Activated CD4-positive, CD25-positive, alpha-beta regulatory T cell treated with anti-CD3 and anti-CD28 coated beads, Interleukin-2, amount 50 U/mL, for 16 hours (primary cell): ENCODE data around the gene QPRT.
"Not testable (repeated sequence)": the region's sequence is repeated elsewhere in the genome, so short reads cannot be mapped to it uniquely, and the experiment has no call there.

Source experiments
- DNase-seq: peaks from one replicate; pipeline ENCODE4 v3.0.0-alpha.2; 2020; ENCODE audit warnings: low read depth, low spot score

QPRT gene

DNA sequence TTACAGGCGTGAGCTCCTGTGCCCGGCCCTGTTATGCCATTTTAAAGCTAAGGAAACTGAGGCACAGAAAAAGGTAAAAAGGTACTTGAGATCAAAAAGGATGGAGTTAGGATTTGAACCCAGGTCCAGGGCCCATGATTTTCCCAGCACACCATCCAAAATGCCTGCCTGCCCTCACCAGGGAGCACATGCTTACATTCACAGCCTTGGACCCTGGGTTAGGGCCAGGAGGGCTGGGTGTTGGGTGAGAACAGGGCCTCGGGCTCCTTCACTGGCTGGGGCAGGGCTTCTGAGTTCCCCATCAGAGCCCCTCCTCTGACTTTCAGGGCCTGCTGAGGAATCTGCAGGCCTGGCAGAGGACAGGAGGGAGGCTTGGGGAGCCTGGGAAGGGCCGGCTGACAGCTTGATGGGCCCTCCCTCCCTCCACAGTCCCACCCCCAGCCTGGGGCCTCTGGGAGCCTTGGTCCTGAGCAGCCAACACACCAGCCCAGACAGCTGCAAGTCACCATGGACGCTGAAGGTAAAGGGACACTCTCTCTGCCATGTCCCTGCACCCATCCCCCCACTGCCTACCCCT lies at the start of gene QPRT:
Gene QPRT, plus strand, starts transcription at position 490 of the 577 bp plus-strand sequence. Its CDS starts 18 bp downstream, at position 508.
- no peak for DNase-seq

- not testable (repeated sequence) for DNase-seq
These were observed 49.7 kb upstream of the QPRT start for GRCh38 chr16:29629318-29629717.

DNA sequence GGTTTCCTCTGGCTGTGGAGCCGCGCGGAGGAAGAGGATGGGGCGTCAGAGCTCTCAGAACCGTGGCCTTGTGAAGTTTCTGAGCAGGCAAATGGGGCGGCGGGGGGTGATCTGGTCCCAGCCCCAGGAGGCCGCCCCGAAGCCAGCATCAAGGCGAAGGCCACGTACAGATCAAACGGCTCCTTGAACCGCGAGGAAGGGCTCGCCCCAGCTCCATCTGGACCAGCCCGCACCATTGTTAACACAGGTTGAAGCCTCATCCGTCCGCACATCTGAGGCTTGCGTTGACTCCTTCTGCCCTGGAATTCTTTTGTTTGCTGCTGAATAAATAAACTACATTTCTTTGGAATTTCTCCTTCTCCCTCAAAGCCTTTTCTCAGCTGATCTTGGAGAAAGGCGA lies 47.3 kb upstream of the QPRT start:
- DNase-seq, result not testable (repeated sequence)

- DNase-seq, result not testable (repeated sequence)
These were observed 43.1 kb upstream of the QPRT start for GRCh38 chr16:29635902-29636301.

DNA sequence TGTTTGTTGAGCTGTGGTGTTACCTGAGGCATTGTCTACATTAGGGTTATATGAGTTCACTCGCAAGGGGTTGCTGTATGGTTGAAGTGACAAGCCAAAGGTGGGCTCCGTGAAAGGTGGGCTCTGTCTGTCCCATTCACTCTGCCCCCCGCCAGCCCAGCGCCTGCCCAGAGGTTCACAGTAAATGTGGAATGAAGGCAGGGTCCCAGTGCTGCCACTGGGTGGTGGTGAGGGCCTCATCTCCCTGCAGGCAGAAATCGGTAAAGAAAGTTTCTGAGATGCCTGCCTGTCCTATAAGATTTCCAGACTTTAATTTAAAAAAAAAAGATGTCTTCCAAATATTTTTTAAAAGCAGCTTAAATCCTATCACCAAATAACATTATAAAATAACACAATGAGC lies 42.6 kb upstream of the QPRT start:
- not testable (repeated sequence) for DNase-seq

GRCh38 chr16:29638751-29639150 lies 40.2 kb upstream of the QPRT start:
- DNase-seq, result not testable (repeated sequence)

DNA sequence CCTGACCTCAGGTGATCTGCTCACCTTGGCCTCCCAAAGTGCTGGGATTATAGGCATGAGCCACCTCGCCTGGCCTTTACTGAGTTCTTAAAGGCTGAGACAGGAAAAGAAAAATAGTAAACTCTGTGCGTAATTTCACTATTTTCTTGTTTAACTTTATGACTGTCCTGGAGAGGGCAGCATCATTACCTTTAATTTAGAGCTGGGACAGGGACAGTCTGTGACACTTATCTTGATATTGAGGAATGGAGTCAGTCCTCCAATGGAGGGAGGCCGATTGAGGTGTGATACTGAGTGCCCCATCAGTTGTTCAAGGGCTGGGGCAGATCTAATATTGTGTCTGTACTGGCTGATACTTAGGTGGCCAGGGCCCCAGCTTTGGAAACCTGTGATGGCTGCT lies 37.4 kb upstream of the QPRT start:
- no peak for DNase-seq

GRCh38 chr16:29643596-29643995 lies 35.4 kb upstream of the QPRT start:
- no peak for DNase-seq

DNA sequence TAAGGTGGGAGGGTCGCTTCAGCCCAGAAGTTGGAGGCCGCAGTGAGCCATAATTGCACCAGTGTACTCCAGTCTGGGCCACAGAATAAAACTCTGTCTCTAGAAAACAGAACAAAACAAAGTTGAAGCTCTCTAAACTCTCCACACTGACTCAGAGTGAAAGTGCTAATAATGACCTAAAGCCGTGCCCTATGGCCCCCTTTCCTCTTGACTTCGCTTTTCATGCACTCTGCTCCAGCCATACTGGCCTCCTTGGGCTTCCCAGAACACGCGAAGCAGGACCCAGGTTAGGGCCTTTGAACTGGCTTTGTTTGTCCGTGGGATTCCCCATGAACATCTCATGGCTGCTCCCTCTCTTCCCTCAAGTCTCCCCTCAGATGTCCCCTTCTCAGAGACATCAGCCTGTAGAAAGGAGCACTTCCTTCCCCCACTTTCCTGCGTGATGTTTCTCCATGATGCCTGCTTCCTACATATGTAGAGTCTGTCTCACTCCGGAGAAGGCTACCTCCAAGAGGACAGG lies 34.6 kb upstream of the QPRT start:
- DNase-seq, result no peak

DNA sequence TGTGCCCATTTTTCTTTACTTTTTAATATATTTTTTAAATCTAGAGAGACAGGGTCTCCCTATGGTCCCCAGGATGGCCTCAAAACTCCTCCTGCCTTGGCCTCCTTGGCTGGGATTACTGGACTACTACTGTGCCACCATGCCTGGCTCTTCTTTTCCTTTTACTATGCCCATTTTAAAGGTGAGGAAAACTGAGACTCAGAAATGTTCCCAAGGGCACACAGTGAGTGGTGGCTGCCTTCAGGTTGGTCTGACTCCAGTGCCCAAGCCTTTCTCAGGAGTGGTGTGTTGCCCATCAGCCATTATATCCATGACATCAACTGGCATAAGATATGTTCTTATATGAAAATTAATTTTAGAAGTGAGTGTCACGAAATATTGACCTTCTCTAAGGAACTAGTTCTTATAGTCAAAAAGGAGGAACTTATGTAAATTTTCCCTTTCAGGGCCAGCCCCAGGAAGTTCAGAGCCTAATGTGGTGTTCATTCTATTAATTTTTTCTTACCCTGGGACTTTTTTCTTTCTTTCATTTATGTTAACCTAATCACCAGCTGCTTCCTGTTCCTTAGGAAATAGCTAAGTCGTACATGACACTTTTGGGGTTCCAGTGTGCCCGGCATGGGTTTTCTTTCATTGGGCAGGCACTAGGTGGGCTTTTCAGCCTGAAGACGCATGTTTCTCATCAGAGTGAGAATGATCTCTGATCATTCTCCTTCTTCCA lies 33.8 kb upstream of the QPRT start:
- DNase-seq, result no peak

DNA sequence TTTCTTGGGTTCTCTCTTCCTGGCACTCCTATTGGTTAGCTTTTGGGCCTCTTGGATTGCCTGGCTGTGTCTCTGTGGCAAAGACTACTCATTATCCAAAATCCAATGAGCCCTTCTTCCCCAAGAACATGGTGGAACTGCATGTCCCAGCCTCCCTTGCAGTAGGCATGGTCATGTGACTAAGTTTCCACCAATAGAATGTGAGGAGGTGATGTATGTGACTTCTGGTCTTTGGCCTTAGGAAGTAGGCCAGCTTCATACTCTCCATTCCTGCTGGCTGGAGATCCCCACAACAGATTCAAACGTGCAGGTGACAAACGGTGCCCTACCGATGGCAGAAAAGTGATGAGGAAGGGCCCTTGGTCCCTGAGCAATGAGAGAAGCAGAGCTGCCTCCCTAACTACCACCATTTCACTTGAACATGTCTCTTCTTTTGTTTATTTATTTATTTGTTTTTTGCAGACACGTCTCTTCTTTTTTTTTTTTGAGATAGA lies 33.2 kb upstream of the QPRT start:
- DNase-seq, result no peak

- no peak for DNase-seq
These were observed 32.0 kb upstream of the QPRT start for GRCh38 chr16:29646947-29647346.

DNA sequence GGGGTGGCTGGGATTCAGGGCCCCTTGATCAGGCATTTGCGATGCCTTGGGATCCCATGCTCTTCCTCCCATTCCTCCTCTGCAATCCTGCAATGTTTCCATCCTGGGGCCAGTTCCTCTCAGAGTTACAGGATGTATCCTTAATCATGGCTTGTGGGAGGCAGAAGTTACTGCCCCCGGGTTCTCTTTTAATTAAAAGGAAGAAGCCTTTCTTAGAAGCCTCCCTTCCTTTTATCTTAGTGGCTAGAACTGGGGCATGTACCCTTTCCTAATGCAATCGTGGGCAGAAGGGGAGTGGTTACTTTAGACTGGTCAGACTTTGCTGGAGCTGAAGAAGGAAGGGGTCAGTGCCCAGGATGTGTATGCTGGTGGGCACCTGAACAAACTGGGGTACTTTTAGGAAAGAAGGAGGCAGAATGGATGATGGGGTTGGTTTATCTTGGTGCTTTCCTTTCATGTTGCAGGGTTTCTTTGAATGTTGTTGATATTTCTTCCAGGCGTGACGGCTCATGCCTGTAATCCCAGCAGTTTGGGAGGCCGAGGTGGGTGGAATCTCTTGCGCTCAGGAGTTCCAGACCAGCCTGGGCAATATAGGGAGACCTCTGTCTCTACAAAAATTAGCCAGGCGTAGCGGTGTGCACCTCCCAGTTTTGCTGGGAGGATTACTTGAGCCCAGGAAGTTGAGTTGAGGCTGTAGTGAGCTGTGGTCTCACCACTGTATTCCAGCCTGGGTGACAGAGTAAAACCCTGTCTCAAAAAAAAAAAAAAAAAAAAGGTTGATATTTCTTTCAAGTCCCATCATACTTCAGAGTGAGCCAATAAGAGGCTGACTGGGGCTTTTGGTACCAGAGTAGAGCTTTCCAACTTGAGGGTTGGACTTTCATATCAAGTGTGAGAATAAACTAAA lies 29.1 kb upstream of the QPRT start:
- no peak for DNase-seq

GRCh38 chr16:29650771-29651170 lies 28.2 kb upstream of the QPRT start:
- no peak for DNase-seq

GRCh38 chr16:29651774-29652349 lies 27.1 kb upstream of the QPRT start:
- no peak for DNase-seq

- no peak for DNase-seq
These were observed 25.5 kb upstream of the QPRT start for GRCh38 chr16:29653471-29653870.

GRCh38 chr16:29653890-29654289 lies 25.1 kb upstream of the QPRT start:
- not testable (repeated sequence) for DNase-seq

DNA sequence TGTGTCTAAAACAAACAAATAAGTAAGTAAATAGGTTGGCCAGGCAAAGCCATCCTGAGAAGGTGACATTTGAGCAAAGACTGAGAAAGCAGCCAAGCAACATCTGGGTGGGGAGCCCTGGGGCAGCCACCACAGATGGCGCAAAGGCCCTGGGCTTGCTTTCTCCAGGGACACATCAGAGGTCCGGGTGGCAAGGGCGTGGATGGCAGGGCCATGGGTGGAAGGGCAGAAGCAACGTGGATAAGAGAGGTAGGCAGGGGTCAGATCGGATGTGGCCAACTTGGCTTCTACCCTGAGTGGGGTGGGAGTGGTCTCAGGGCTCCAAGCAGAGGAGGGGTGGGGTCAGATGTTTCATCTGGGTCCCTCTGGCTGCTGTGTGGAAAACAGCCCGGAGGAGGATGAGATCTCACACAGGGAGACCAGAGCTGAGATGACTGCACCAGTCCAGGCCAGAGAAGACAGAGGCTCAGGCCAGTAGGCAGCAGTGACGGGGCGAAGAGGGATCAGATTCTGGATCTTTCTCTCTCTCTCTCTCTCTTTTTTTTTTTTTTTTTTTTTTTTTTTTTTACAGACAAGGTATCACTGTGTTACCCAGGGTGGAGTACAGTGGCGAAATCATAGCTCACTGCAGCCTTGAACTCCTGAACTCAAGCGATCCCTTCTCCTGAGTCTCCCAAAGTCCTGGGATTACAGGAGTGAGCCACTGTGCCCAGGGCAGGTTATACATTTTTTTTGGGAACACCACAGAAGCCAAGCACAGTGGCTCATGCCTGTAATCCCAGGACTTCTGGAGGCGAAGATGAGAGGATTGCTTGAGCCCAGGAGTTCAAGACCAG lies 22.1 kb upstream of the QPRT start:
- no peak for DNase-seq

DNA sequence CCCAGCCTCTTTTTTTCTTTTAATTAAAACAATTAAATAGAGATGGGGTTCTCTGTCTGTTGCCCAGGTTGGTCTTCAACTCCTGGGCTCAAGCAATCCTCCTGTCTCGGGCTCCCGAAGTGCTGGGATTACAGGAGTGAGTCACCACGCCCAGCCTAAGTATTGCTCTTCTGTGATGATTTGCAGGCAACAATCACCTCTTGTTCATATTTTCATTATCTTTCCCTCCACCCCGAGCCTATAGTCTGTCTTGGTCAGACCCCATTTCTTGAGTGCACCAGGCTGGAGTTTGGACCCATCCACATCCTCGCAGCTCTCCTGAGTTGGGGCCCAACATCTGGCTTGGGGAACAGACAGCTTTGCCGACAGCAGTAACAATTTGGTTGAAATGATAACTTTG lies 20.3 kb upstream of the QPRT start:
- no peak for DNase-seq

GRCh38 chr16:29662000-29662728 lies 16.8 kb upstream of the QPRT start:
- no peak for DNase-seq
